Measurements from ENCODE around the gene SDCBP2. TPM values are rescaled to one million over a fixed set of nuclear protein-coding genes. Genes with fewer than 3 reads are reported as not detected.

Gene SDCBP2
- total and polyA plus RNA-seq, 4 donors = 1.9 to 6.1 (median 4.7) TPM

DNA sequence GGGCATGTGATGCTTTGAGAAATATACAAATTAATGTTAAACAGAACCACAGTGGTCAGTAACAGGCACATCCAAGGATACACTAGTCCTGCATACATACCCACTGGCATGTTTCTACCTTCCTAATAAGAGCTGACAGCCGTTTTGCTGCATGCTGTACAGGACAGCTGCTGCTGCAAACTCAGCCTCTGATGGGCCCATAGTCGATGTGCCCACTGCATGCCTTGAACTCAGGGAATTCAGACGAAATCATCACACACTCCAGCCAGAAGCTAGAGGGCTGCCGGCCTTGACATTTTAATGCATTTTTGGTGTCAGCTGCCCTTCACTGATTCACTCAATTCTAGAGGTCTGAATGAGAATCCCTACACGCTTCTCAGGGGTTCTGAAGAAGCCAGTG lies 34.6 kb upstream of the SDCBP2 start:
- whole genome bisulfite sequencing = 92% methylated on average over 5 of the region's 5 CpGs
- H3K27ac ChIP-seq (ENCODE audit: low read depth in 1 of 2, low read length in 2 of 2) = no peak overlapping the region
- no peak overlapping the region for H3K4me3 ChIP-seq (ENCODE audit: low read depth in 1 of 3, low read length in 3 of 3)
- H3K36me3 ChIP-seq (ENCODE audit: control insufficient read depth in 4 of 4, insufficient read depth in 3 of 4, low read depth in 1 of 4, low read length in 3 of 4) = peaks cover 0 to 22% (median 10%) of the 10 kb centered on the region in 4 donors
- TF ChIP-seq FOXA1 (IDR thresholded peaks at IDR 0.05) (no peak), HNF4G (IDR thresholded peaks at IDR 0.05) (no peak), HNF4A (conservative IDR thresholded peaks at IDR 0.05) (no peak), FOXA2 (IDR thresholded peaks at IDR 0.05) (no peak)
- TF ChIP-seq, protein P1, sequence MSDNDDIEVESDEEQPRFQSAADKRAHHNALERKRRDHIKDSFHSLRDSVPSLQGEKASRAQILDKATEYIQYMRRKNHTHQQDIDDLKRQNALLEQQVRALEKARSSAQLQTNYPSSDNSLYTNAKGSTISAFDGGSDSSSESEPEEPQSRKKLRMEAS (IDR thresholded peaks at IDR 0.05) = no peak
- TF ChIP-seq, protein P2, sequence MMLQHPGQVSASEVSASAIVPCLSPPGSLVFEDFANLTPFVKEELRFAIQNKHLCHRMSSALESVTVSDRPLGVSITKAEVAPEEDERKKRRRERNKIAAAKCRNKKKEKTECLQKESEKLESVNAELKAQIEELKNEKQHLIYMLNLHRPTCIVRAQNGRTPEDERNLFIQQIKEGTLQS (IDR thresholded peaks at IDR 0.05) = no peak
- H3K27me3 ChIP-seq (ENCODE audit: control insufficient read depth in 4 of 4, insufficient read depth in 4 of 4, low read length in 3 of 4) = no peaks in the 10 kb centered on the region
- H3K9me3 ChIP-seq (ENCODE audit: control insufficient read depth in 4 of 4, low read length in 3 of 4) = no peaks in the 10 kb centered on the region
- DNase-seq (ENCODE audit: low spot score) = no peak
- H3K4me1 ChIP-seq (ENCODE audit: control insufficient read depth in 4 of 4, insufficient read depth in 4 of 4, low read length in 3 of 4) = peaks cover 0 to 4% (median 1%) of the 10 kb centered on the region in 4 donors
- no peak overlapping the region for H3K9ac ChIP-seq (ENCODE audit: low read depth in 1 of 2, low read length in 2 of 2)

DNA sequence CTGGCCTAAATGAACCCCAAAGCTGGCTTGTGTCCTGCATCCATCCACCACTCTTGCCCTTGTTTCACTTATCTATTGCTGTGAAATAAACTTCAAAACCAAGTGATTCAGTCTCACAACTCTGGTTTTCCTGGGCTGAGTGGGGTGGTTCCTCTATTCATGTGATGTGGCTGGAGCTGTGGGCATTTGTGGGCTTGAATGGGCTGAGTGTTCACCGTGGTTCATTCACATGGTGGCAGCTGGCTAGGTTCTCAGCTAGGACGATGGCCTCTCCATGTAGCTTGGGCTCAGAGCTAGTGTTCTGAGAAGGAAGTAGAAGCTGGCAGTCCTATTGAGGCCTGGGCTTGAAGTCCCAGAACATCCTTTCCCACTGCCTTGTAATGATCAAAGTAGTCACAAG lies 33.5 kb upstream of the SDCBP2 start:
- Histone ChIP-seq H3K27ac (ENCODE audit: low read depth in 1 of 2, low read length in 2 of 2) (no peak overlapping the region), H3K9ac (ENCODE audit: low read depth in 1 of 2, low read length in 2 of 2) (no peak overlapping the region), H3K4me1 (ENCODE audit: control insufficient read depth in 4 of 4, insufficient read depth in 4 of 4, low read length in 3 of 4) (peaks cover 0 to 4% (median 1%) of the 10 kb centered on the region in 4 donors), H3K9me3 (ENCODE audit: control insufficient read depth in 4 of 4, low read length in 3 of 4) (no peaks in the 10 kb centered on the region), H3K4me3 (ENCODE audit: low read depth in 1 of 3, low read length in 3 of 3) (no peak overlapping the region), H3K27me3 (ENCODE audit: control insufficient read depth in 4 of 4, insufficient read depth in 4 of 4, low read length in 3 of 4) (no peaks in the 10 kb centered on the region), H3K36me3 (ENCODE audit: control insufficient read depth in 4 of 4, insufficient read depth in 3 of 4, low read depth in 1 of 4, low read length in 3 of 4) (peaks cover 0 to 21% (median 10%) of the 10 kb centered on the region in 4 donors)
- WGBS = 80% methylated on average over 2 of the region's 2 CpGs
- TF ChIP-seq RXRA (IDR thresholded peaks at IDR 0.05) (no peak), YY1 (IDR thresholded peaks at IDR 0.05) (no peak), FOXA1 (IDR thresholded peaks at IDR 0.05) (no peak), NR2F2 (IDR thresholded peaks at IDR 0.05) (no peak), GABPA (IDR thresholded peaks at IDR 0.05 in 1 of 2, conservative IDR thresholded peaks at IDR 0.05 in 1 of 2) (no peak), HNF4A (conservative IDR thresholded peaks at IDR 0.05) (no peak), EGR1 (IDR thresholded peaks at IDR 0.05; ENCODE audit: low read depth in 2 of 2) (no peak)
- TF ChIP-seq, protein P3, sequence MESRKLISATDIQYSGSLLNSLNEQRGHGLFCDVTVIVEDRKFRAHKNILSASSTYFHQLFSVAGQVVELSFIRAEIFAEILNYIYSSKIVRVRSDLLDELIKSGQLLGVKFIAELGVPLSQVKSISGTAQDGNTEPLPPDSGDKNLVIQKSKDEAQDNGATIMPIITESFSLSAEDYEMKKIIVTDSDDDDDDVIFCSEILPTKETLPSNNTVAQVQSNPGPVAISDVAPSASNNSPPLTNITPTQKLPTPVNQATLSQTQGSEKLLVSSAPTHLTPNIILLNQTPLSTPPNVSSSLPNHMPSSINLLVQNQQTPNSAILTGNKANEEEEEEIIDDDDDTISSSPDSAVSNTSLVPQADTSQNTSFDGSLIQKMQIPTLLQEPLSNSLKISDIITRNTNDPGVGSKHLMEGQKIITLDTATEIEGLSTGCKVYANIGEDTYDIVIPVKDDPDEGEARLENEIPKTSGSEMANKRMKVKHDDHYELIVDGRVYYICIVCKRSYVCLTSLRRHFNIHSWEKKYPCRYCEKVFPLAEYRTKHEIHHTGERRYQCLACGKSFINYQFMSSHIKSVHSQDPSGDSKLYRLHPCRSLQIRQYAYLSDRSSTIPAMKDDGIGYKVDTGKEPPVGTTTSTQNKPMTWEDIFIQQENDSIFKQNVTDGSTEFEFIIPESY (IDR thresholded peaks at IDR 0.05) = no peak
- TF ChIP-seq, protein P4, sequence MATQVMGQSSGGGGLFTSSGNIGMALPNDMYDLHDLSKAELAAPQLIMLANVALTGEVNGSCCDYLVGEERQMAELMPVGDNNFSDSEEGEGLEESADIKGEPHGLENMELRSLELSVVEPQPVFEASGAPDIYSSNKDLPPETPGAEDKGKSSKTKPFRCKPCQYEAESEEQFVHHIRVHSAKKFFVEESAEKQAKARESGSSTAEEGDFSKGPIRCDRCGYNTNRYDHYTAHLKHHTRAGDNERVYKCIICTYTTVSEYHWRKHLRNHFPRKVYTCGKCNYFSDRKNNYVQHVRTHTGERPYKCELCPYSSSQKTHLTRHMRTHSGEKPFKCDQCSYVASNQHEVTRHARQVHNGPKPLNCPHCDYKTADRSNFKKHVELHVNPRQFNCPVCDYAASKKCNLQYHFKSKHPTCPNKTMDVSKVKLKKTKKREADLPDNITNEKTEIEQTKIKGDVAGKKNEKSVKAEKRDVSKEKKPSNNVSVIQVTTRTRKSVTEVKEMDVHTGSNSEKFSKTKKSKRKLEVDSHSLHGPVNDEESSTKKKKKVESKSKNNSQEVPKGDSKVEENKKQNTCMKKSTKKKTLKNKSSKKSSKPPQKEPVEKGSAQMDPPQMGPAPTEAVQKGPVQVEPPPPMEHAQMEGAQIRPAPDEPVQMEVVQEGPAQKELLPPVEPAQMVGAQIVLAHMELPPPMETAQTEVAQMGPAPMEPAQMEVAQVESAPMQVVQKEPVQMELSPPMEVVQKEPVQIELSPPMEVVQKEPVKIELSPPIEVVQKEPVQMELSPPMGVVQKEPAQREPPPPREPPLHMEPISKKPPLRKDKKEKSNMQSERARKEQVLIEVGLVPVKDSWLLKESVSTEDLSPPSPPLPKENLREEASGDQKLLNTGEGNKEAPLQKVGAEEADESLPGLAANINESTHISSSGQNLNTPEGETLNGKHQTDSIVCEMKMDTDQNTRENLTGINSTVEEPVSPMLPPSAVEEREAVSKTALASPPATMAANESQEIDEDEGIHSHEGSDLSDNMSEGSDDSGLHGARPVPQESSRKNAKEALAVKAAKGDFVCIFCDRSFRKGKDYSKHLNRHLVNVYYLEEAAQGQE (IDR thresholded peaks at IDR 0.05) = no peak
- TF ChIP-seq, protein P2 (IDR thresholded peaks at IDR 0.05) = no peak
- TF ChIP-seq, protein P1 (IDR thresholded peaks at IDR 0.05) = no peak
- DNase-seq (ENCODE audit: low spot score) = no peak
